Astrocyte of the hippocampus (primary cell): ENCODE measurements around the gene PHTF2.

Experiments
- DNase-seq: peaks from one replicate; pipeline ENCODE4 v3.0.0; 2011; ENCODE audit warnings: low read depth, low spot score

PHTF2 gene

GRCh38 chr7:77931841-77932240 lies 133.3 kb downstream of the PHTF2 start:
- no peak for DNase-seq

- DNase-seq = peak; percentile 29
These were observed 134.8 kb downstream of the PHTF2 start for GRCh38 chr7:77933394-77933793.

- no peak for DNase-seq
These were observed 137.2 kb downstream of the PHTF2 start for GRCh38 chr7:77935652-77936348.

GRCh38 chr7:77940647-77941046 lies 142.1 kb downstream of the PHTF2 start:
- peak; percentile 53 for DNase-seq

GRCh38 chr7:77942431-77942830 lies 143.9 kb downstream of the PHTF2 start:
- DNase-seq = no peak

GRCh38 chr7:77944183-77945182 lies 145.9 kb downstream of the PHTF2 start:
- DNase-seq = no peak

- no peak for DNase-seq
These were observed 152.0 kb downstream of the PHTF2 start for GRCh38 chr7:77950548-77950947.

- no peak for DNase-seq
These were observed 156.4 kb downstream of the PHTF2 start for GRCh38 chr7:77954773-77955555.

GRCh38 chr7:77958436-77958835 lies 159.9 kb downstream of the PHTF2 start:
- no peak for DNase-seq

GRCh38 chr7:77959080-77959479 lies 160.5 kb downstream of the PHTF2 start:
- DNase-seq = no peak

GRCh38 chr7:77960336-77960735 lies 161.8 kb downstream of the PHTF2 start:
- no peak for DNase-seq

GRCh38 chr7:77967429-77967828 lies 168.9 kb downstream of the PHTF2 start:
- DNase-seq = no peak

GRCh38 chr7:77971726-77972125 lies 173.2 kb downstream of the PHTF2 start:
- no peak for DNase-seq

- no peak for DNase-seq
These were observed 177.3 kb downstream of the PHTF2 start for GRCh38 chr7:77975672-77976480.

- DNase-seq = peak; percentile 3
These were observed 180.6 kb downstream of the PHTF2 start for GRCh38 chr7:77979219-77979618.

GRCh38 chr7:77980087-77980713 lies 181.6 kb downstream of the PHTF2 start:
- no peak for DNase-seq

- DNase-seq = no peak
These were observed 184.5 kb downstream of the PHTF2 start for GRCh38 chr7:77982926-77983550.

- no peak for DNase-seq
These were observed 185.4 kb downstream of the PHTF2 start for GRCh38 chr7:77983973-77984372.

GRCh38 chr7:77985232-77985973 lies 186.8 kb downstream of the PHTF2 start:
- no peak for DNase-seq
